Effector memory CD4-positive, alpha-beta T cell (primary cell): ENCODE results near the gene CCDC97.
"Not testable (repeated sequence)": the region's sequence is repeated elsewhere in the genome, so short reads cannot be mapped to it uniquely, and the experiment has no call there.

ENCODE experiments used
- DNase-seq, 3 donors: peaks; one replicate each; pipeline ENCODE4 v3.0.0-alpha.2; 2020
- H3K27ac ChIP-seq: 2 replicates; pipeline ENCODE4 v1.7.0; 2013; ENCODE audit warnings: mild to moderate bottlenecking, low read length, moderate library complexity; ENCODE audit not compliant: insufficient read depth, poor library complexity, severe bottlenecking
- H3K27me3 ChIP-seq: replicated peaks from 2 replicates; pipeline ENCODE4 v1.7.0; 2013; ENCODE audit warnings: mild to moderate bottlenecking, low read length; ENCODE audit not compliant: insufficient read depth, control insufficient read depth, poor library complexity, severe bottlenecking
- H3K36me3 ChIP-seq: 2 replicates; pipeline ENCODE4 v1.7.0; 2013; ENCODE audit warnings: mild to moderate bottlenecking, low read length, moderate library complexity; ENCODE audit not compliant: control insufficient read depth, insufficient read depth
- H3K4me1 ChIP-seq: 2 replicates; pipeline ENCODE4 v1.7.0; 2013; ENCODE audit warnings: low read length, mild to moderate bottlenecking; ENCODE audit not compliant: control insufficient read depth, insufficient read depth, poor library complexity, severe bottlenecking
- H3K4me3 ChIP-seq: 2 replicates; pipeline ENCODE4 v1.7.0; 2013; ENCODE audit warnings: low read length, low read depth, mild to moderate bottlenecking; ENCODE audit not compliant: insufficient read depth, poor library complexity, severe bottlenecking
- H3K9me3 ChIP-seq: 2 replicates; pipeline ENCODE4 v1.7.0; 2013; ENCODE audit warnings: mild to moderate bottlenecking, low read length, moderate library complexity; ENCODE audit not compliant: control insufficient read depth

CCDC97 gene

GRCh38 chr19:41332000-41332399, 22.0 kb downstream of the CCDC97 start:
- DNase-seq, result no peak
- H3K27ac ChIP-seq, result no peak overlapping the region
- no peaks in the 10 kb centered on the region for H3K27me3 ChIP-seq
- no peak overlapping the region for H3K4me3 ChIP-seq
- H3K9me3 ChIP-seq, result no peaks in the 10 kb centered on the region
- peaks cover 56% of the 10 kb centered on the region for H3K36me3 ChIP-seq
- H3K4me1 ChIP-seq, result peaks cover 53% of the 10 kb centered on the region

DNA sequence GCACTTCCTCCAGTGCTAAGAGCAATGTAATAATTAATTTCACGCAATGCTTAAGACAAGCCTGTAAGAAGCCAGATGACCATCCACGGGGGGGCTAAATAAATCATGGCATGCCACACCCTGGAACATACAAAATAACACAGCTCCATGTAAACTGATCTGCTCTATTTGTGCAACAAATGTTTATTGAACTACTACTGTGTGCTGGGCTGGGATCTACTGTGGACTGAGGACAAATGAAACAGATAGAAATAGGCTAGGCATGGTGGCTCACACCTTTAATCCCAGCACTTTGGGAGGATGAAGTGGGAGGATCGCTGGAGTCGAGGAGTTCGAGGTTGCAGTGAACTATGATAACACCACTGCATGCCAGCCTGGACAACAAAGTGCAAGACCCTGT, 22.5 kb downstream of the CCDC97 start:
- H3K36me3 ChIP-seq, result peaks cover 58% of the 10 kb centered on the region
- no peaks in the 10 kb centered on the region for H3K27me3 ChIP-seq
- no peak for DNase-seq
- no peaks in the 10 kb centered on the region for H3K9me3 ChIP-seq
- H3K27ac ChIP-seq, result no peak overlapping the region
- H3K4me3 ChIP-seq, result no peak overlapping the region
- peaks cover 48% of the 10 kb centered on the region for H3K4me1 ChIP-seq

GRCh38 chr19:41334793-41335192, 24.8 kb downstream of the CCDC97 start:
- Histone ChIP-seq H3K4me1 (peaks cover 29% of the 10 kb centered on the region), H3K4me3 (no peak overlapping the region), H3K36me3 (peaks cover 79% of the 10 kb centered on the region), H3K27ac (no peak overlapping the region), H3K9me3 (no peaks in the 10 kb centered on the region), H3K27me3 (no peaks in the 10 kb centered on the region)
- DNase-seq, result no peak

- Histone ChIP-seq H3K27me3 (no peaks in the 10 kb centered on the region), H3K9me3 (no peaks in the 10 kb centered on the region), H3K27ac (no peak overlapping the region), H3K36me3 (peaks cover 81% of the 10 kb centered on the region), H3K4me1 (peaks cover 22% of the 10 kb centered on the region), H3K4me3 (no peak overlapping the region)
- DNase-seq, result no peak
These were observed 25.5 kb downstream of the CCDC97 start for GRCh38 chr19:41335467-41335866.

- H3K27ac ChIP-seq, result no peak overlapping the region
- no peaks in the 10 kb centered on the region for H3K9me3 ChIP-seq
- H3K4me3 ChIP-seq, result no peak overlapping the region
- no peak for DNase-seq
- H3K4me1 ChIP-seq, result peaks cover 24% of the 10 kb centered on the region
- H3K36me3 ChIP-seq, result peaks cover 80% of the 10 kb centered on the region
- no peaks in the 10 kb centered on the region for H3K27me3 ChIP-seq
These were observed 30.0 kb downstream of the CCDC97 start for GRCh38 chr19:41339936-41340335.

GRCh38 chr19:41341669-41342490, 31.9 kb downstream of the CCDC97 start:
- Histone ChIP-seq H3K27me3 (no peaks in the 10 kb centered on the region), H3K27ac (no peak overlapping the region), H3K36me3 (peaks cover 79% of the 10 kb centered on the region), H3K4me1 (peaks cover 24% of the 10 kb centered on the region), H3K4me3 (no peak overlapping the region), H3K9me3 (no peaks in the 10 kb centered on the region)
- no peak for DNase-seq

DNA sequence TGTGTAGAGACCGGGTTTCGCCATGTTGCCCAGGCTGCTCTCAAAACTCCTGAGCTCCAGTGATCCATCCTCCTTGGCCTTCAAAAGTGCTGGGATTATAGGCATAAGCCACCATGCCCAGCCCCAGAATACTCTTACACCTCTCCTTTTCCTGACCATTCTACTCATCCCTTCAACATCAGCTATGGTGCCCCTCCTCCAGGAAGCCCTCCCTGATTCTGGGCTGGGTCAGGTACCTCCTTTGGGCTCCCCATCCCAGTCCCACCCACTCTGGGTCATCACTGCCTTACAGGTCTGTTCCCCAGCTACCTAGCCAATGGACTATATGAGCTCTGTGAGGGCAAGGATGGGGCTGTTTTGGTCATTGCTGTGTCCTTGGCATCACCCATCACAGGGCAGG, 34.2 kb downstream of the CCDC97 start:
- Histone ChIP-seq H3K36me3 (peaks cover 72% of the 10 kb centered on the region), H3K4me1 (peaks cover 33% of the 10 kb centered on the region), H3K9me3 (no peaks in the 10 kb centered on the region), H3K27ac (peak overlapping the region; percentile 40), H3K27me3 (no peaks in the 10 kb centered on the region), H3K4me3 (no peak overlapping the region)
- no peak for DNase-seq

GRCh38 chr19:41346916-41347315, 36.9 kb downstream of the CCDC97 start:
- H3K27ac ChIP-seq, result not testable (repeated sequence)
- H3K4me1 ChIP-seq, result peaks cover 44% of the 10 kb centered on the region

GRCh38 chr19:41350735-41351338, 40.9 kb downstream of the CCDC97 start:
- H3K27me3 ChIP-seq, result no peaks in the 10 kb centered on the region
- H3K9me3 ChIP-seq, result no peaks in the 10 kb centered on the region
- H3K27ac ChIP-seq, result peak overlapping the region; percentile 95
- H3K36me3 ChIP-seq, result peaks cover 27% of the 10 kb centered on the region
- DNase-seq, result no peak
- H3K4me3 ChIP-seq, result peak overlapping the region; percentile 99
- peaks cover 42% of the 10 kb centered on the region for H3K4me1 ChIP-seq

More at GRCh38 chr19:41346916-41347315, 36.9 kb downstream of the CCDC97 start:
- H3K36me3 ChIP-seq, result peaks cover 48% of the 10 kb centered on the region
- not testable (repeated sequence) for H3K9me3 ChIP-seq, H3K27me3 ChIP-seq, H3K4me3 ChIP-seq, DNase-seq
